ENCODE results near the gene CLDN24. TPM values are rescaled to one million over a fixed set of nuclear protein-coding genes. Genes with fewer than 3 reads are reported as not detected.

CLDN24 gene
- total and polyA plus RNA-seq, 2 experiments from 2014 or later, result 0.94 TPM; not detected in 1

DNA sequence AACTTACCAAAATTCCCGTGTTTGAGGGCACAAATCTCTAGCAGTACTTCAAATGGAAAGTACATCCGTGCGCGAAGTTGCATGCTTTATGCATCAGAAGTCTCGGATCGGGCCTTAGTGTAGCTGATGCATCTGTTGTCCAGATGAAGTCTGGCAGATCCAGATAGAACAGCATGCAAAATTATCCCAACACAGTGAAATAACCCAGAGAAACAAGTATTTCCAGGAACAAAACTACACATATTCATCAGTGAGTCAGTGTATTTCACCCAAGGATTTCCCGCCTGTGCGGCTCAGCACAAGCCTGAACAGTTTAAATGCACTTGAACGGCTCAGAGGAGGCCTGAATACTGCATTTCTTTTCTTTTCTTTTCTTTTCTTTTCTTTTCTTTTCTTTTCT lies 27.4 kb upstream of the CLDN24 start:
- WGBS (ENCODE audit: low lambda C conversion rate, missing lambda C conversion rate), result 83% methylated on average over 9 of the region's 9 CpGs
- H4K20me1 ChIP-seq (ENCODE audit: insufficient read depth, poor library complexity, severe bottlenecking), result no peaks in the 10 kb centered on the region
- H3K4me2 ChIP-seq, result no peak overlapping the region

GRCh38 chr4:183348706-183349659 lies 26.8 kb upstream of the CLDN24 start:
- Histone ChIP-seq H3K9me2 (replicated peaks; ENCODE audit: insufficient read depth) (no peaks in the 10 kb centered on the region), H3K27ac (no peak overlapping the region), H3K4me1 (ENCODE audit: insufficient read depth) (no peaks in the 10 kb centered on the region), H3K36me3 (replicated peaks; ENCODE audit: insufficient read depth, low read depth) (no peaks in the 10 kb centered on the region), H3K27me3 (no peaks in the 10 kb centered on the region), H2AFZ (no peak overlapping the region), H3K4me2 (no peak overlapping the region), H4K20me1 (ENCODE audit: insufficient read depth, poor library complexity, severe bottlenecking) (no peaks in the 10 kb centered on the region), H3K79me2 (no peaks in the 10 kb centered on the region), H3K4me3 (no peak overlapping the region), H3K9me3 (ENCODE audit: low read depth) (no peaks in the 10 kb centered on the region)
- WGBS (ENCODE audit: low lambda C conversion rate, missing lambda C conversion rate), result 88% methylated on average over 17 of the region's 17 CpGs
- TF ChIP-seq EZH2phosphoT487 (IDR thresholded peaks at IDR 0.05; ENCODE audit: low read depth, severe bottlenecking, unreplicated experiment), result no peak
- no peak for TF ChIP-seq EZH2 (IDR thresholded peaks at IDR 0.05; ENCODE audit: borderline replicate concordance)
- TF ChIP-seq, protein P1, sequence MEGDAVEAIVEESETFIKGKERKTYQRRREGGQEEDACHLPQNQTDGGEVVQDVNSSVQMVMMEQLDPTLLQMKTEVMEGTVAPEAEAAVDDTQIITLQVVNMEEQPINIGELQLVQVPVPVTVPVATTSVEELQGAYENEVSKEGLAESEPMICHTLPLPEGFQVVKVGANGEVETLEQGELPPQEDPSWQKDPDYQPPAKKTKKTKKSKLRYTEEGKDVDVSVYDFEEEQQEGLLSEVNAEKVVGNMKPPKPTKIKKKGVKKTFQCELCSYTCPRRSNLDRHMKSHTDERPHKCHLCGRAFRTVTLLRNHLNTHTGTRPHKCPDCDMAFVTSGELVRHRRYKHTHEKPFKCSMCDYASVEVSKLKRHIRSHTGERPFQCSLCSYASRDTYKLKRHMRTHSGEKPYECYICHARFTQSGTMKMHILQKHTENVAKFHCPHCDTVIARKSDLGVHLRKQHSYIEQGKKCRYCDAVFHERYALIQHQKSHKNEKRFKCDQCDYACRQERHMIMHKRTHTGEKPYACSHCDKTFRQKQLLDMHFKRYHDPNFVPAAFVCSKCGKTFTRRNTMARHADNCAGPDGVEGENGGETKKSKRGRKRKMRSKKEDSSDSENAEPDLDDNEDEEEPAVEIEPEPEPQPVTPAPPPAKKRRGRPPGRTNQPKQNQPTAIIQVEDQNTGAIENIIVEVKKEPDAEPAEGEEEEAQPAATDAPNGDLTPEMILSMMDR (IDR thresholded peaks at IDR 0.05; ENCODE audit: poor library complexity), result no peak
- no peak for DNase-seq (ENCODE audit: low spot score)

More for the DNA sequence above, 27.4 kb upstream of the CLDN24 start:
- H3K4me1 ChIP-seq (ENCODE audit: insufficient read depth), result no peaks in the 10 kb centered on the region
- no peaks in the 10 kb centered on the region for H3K79me2 ChIP-seq
- no peak for TF ChIP-seq EZH2 (IDR thresholded peaks at IDR 0.05; ENCODE audit: borderline replicate concordance)
- TF ChIP-seq, protein P1 (IDR thresholded peaks at IDR 0.05; ENCODE audit: poor library complexity), result no peak
- no peak for TF ChIP-seq EZH2phosphoT487 (IDR thresholded peaks at IDR 0.05; ENCODE audit: low read depth, severe bottlenecking, unreplicated experiment)
- no peak for DNase-seq (ENCODE audit: low spot score)
- H2AFZ ChIP-seq, result no peak overlapping the region
- H3K27ac ChIP-seq, result no peak overlapping the region
- no peaks in the 10 kb centered on the region for H3K9me2 ChIP-seq (replicated peaks; ENCODE audit: insufficient read depth)
- H3K27me3 ChIP-seq, result no peaks in the 10 kb centered on the region
- no peaks in the 10 kb centered on the region for H3K9me3 ChIP-seq (ENCODE audit: low read depth)
- H3K4me3 ChIP-seq, result no peak overlapping the region
- H3K36me3 ChIP-seq (replicated peaks; ENCODE audit: insufficient read depth, low read depth), result no peaks in the 10 kb centered on the region

GRCh38 chr4:183348136-183348535 lies 25.9 kb upstream of the CLDN24 start:
- Histone ChIP-seq H3K36me3 (replicated peaks; ENCODE audit: insufficient read depth, low read depth) (no peaks in the 10 kb centered on the region), H3K27ac (no peak overlapping the region), H3K79me2 (no peaks in the 10 kb centered on the region), H3K4me3 (no peak overlapping the region), H3K9me3 (ENCODE audit: low read depth) (no peaks in the 10 kb centered on the region), H3K9me2 (replicated peaks; ENCODE audit: insufficient read depth) (no peaks in the 10 kb centered on the region), H3K4me2 (no peak overlapping the region), H2AFZ (no peak overlapping the region), H3K27me3 (no peaks in the 10 kb centered on the region), H3K4me1 (ENCODE audit: insufficient read depth) (no peaks in the 10 kb centered on the region), H4K20me1 (ENCODE audit: insufficient read depth, poor library complexity, severe bottlenecking) (no peaks in the 10 kb centered on the region)
- no peak for TF ChIP-seq EZH2phosphoT487 (IDR thresholded peaks at IDR 0.05; ENCODE audit: low read depth, severe bottlenecking, unreplicated experiment)
- no peak for TF ChIP-seq EZH2 (IDR thresholded peaks at IDR 0.05; ENCODE audit: borderline replicate concordance)
- TF ChIP-seq, protein P1 (IDR thresholded peaks at IDR 0.05; ENCODE audit: poor library complexity), result no peak
- DNase-seq (ENCODE audit: low spot score), result no peak
- 93% methylated on average over 12 of the region's 12 CpGs for WGBS (ENCODE audit: low lambda C conversion rate, missing lambda C conversion rate)
